ACHN (cell line): ENCODE measurements around the gene NEDD4L.
"Not testable (repeated sequence)": the region's sequence is repeated elsewhere in the genome, so short reads cannot be mapped to it uniquely, and the experiment has no call there.

ENCODE experiments used
- DNase-seq: peaks from one replicate; pipeline ENCODE4 v3.0.0-alpha.2; 2015
- in situ Hi-C: cut with HindIII; loops from 2 replicates; pipeline ENCODE4 v1.10.0; 2017; ENCODE audit warnings: low sequenced_read_pairs, low pct_ligation_motif_present, low pct_unique_long_range_greater_than_20kb

Gene NEDD4L

DNA sequence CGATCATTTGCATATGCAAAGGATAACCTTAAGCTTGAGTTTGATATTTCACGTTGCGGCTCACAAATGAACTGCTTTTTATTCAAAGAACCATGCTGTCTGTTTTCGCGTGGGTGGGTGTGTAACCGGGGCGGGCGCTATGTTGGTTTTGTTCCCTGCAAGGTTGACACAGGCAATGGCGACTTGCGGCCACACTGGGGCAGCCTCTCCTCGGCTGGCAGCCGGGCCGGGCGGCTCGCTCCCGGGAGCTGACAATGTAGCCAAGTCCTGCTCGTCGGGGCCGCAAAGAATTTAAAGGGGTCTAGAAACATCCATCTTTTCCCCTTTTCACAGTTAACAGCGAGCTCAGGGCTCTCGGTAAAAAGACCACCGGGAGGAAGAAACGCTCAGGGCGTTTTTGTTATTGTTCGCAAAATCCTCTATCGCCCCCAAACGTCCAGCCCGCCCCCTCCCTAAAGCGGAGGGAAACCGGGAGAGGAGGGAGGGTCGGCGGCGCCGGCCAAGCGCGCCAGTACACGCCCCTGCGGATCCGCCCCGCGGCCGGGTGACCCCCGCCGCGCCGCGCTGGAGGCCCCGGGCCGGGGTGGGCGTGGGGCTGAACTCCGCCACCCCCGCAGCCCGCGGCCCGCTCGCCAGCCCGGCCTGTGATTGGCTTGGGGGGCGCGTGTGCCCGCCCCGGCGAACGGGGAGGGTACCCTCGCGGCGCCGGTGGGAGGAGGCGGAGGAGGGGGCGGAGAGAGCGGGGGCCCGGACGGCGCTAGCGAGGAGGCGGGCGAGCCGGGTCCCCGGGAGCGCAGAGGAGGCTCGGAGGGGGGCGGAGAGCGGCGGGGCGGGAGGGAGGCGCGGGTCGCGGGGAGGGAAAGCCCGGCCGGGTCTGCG is at the start of gene NEDD4L:
Gene NEDD4L, plus strand, starts transcription at position 736 of the 879 bp plus-strand sequence. CDS start 435 bp downstream, outside the sequence.
- in situ Hi-C loops, result no loop called here

DNA sequence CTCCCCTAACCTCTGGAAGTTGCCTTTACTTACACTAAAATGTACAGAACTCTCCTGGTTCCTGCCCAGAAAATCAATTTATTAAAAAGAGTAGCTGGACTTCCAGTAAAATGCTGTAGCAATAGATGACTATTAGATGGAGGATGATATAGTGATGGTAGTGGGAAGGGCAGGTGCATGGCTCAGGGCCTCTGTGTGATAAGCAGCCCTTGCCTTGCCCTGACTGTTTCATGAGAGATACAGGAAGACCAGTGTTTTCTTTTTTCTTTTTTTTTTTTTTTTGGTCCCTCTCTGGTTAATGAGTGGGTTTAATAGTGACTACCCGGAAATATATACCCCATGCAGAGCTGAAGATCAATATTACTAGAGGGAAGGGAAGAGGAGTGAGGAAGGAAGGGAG is 48.7 kb upstream of the NEDD4L start:
- in situ Hi-C loops, result no loop called here
- DNase-seq, result no peak

More for the DNA sequence above, at the start of gene NEDD4L:
- peak; percentile 81 for DNase-seq

DNA sequence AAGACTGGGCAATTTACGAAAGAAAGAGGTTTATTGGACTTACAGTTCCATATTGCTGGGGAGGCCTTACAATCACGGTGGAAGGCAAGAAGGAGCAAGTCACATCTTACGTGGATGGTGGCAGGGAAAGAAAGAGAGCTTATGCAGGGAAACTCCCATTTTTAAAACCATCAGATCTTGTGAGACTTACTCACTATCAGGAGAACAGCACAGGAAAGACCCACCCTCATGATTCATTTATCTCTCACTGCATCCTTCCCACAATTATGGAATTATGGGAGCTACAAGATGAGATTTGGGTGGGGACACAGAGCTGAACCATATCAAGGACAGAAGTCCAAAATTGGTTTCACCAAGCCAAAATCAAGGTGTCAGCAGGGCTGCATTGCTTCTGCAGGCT is 47.1 kb upstream of the NEDD4L start:
- DNase-seq, in situ Hi-C loops: not testable (repeated sequence)

GRCh38 chr18:57997820-57998219 is 46.2 kb upstream of the NEDD4L start:
- in situ Hi-C loops, result no loop called here
- no peak for DNase-seq

- in situ Hi-C loops, result no loop called here
- DNase-seq, result no peak
These were observed 45.6 kb upstream of the NEDD4L start for GRCh38 chr18:57998461-57998860.

DNA sequence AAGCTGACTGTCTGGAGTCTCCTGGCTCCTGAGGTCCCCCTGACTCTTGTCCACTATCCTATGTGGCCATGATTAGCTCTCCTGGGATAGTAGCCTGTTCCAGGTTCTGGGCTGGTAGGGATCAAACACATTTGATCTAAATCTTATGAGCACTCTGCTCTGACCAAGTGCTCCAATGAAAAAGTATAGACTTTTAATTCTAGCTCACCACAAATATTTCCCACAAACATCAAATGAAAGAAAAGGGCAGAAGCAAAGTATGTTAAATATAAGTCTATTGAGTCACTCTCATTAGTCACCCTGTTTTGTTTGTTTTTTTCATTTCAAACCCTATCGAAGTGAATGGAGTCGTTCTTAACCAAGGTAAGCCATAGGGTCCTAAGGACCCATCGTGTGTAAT is 39.7 kb upstream of the NEDD4L start:
- DNase-seq, result no peak
- in situ Hi-C loops, result no loop called here

- in situ Hi-C loops, result no loop called here
- DNase-seq, result no peak
These were observed 39.0 kb upstream of the NEDD4L start for GRCh38 chr18:58005011-58005410.

DNA sequence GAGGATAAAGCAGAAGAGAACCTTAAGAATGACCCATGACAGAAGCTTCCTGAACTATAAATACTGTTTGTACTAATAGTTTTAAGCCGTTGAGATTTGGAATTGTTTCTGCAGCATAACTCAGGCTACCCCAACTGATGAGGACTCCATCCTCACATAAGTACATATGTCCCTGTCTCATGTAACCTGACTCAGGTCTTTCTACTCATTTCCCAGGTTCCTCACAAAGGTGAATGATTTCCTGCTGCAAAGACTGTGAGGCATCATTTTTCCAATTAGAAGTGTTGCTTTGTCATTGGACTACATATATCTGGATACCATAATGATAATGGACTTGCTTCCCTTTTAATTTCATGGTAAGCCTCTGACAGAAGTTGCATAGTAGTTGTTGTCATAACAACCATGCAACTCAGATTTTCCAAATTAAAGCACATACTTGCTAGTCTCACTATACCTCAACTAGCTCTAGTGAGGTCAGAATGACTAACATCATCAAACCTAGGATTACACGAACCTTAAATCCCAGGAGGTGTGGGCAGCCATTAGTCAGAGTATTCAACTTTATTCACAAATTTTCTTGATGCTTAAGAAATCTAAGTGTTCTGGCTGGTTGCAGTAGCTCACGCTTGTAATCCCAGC is 38.0 kb upstream of the NEDD4L start:
- DNase-seq, result no peak

GRCh38 chr18:58009166-58009565 is 34.9 kb upstream of the NEDD4L start:
- in situ Hi-C loops, result no loop called here
- no peak for DNase-seq

More for the DNA sequence above, 38.0 kb upstream of the NEDD4L start:
- in situ Hi-C loops, result no loop called here

DNA sequence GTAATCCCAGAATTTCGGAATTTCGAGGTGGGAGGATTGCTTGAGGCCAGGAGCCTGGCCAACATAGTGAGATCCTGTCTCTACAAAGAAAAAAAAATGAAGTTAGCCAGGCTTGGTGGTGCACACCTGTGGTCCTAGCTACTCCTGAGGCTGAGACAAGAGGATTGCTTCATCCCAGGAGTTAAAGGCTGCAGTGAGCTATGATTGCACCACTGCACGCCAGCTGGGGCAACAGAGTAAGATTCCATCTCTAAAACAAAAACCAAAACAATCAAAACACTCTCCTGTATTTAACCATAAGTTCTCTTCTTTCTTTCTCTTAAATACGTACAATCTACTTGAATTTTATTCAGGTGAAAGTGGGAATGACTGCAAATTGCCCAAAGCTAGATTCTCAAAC is 33.8 kb upstream of the NEDD4L start:
- no peak for DNase-seq
- in situ Hi-C loops, result no loop called here

GRCh38 chr18:58012356-58012755 is 31.7 kb upstream of the NEDD4L start:
- no peak for DNase-seq
- in situ Hi-C loops, result no loop called here

DNA sequence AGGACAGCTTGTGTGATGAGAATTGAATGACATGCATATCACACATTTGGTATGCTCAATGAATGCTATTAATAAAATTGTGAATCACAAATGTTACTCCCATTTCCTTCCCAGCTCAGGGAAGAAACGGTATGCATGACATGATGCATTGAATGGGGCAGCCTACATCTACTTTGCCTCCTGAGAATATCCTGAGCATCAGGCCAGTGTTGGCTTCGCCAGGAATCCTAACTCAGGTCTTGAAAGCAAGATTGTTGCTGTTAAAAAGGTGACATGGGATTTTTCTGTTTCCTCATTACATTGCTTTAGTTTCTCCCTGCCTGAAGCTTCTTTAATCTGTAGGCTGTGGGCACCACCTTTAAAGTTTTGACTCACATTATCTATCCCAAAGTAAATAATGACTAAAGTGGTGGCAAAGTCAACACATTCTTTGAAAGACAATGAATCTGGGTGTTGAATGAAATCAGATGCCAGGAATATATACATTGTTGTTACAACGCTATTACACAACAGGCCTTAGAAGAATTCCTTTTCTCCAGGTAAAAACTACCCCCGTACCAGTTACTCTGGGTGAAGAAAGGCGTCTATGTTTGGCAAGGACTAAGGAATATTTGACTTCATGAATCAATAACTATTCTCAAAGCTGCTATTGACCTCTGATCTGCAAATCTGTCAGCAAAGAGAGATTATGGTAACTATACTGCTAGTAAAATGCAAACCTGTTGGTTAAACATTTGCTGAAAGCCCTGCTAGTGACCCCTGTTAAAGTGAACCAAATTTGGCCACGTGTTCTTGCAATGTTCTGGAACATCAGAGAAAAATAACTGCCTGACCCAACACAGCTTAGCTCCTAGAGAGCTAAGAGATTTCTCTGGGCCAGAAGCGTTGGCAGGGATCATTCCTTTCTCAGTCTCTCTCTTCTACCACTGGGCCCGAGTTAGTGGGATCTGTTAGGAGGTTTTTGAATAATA is 30.5 kb upstream of the NEDD4L start:
- DNase-seq, result no peak
- in situ Hi-C loops, result no loop called here

- in situ Hi-C loops, result no loop called here
These were observed 28.8 kb upstream of the NEDD4L start for GRCh38 chr18:58015065-58015780.

DNA sequence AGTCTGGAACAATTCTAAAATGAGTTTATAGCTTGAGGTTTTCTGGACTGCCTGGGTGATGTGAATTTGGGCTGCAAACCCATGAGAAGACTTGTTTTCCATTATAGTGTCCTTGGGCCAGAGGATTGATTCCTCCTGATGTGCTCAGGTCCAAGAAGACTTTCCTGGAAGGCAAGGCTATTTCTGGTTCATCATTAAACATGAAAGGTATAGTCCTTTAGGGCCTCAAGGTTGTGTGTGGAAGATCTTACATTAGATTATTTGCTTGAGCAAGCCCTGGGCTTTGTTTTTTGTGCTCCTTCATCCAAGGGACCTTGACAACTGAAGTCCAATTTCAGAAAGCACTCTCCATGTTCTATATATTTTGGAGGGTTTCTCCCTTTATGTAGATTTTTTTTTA is 26.8 kb upstream of the NEDD4L start:
- in situ Hi-C loops, result no loop called here
- DNase-seq, result no peak

More at GRCh38 chr18:58015065-58015780, 28.8 kb upstream of the NEDD4L start:
- DNase-seq, result no peak

DNA sequence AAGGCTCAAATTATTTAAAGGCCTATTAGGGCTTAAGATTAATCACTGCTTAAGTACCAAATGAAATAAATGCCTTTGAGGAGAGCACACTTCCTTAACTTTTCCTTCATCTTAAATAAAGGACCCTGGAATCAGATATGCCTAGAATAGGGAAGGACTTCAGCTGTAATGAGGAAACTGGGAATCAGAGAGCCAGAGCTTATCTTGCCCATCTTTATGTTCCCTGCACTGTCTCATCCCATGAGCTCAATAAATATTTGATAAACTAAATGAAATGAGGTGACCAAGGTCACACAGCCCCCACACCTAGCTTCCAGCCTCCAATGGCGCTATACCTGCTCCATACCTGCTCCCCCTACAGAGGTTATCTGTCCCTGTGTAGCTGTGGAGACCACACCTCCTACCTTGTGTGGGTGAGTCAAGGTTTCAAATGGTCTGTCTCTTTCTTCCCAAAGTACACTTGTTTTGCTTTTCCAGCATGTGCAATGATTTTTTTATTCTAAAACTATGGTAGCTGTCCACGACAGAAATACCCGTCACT is 23.4 kb upstream of the NEDD4L start:
- DNase-seq, result no peak
- in situ Hi-C loops, result no loop called here

- in situ Hi-C loops, result no loop called here
- DNase-seq, result no peak
These were observed 22.5 kb upstream of the NEDD4L start for GRCh38 chr18:58021504-58021903.

- no peak for DNase-seq
- in situ Hi-C loops, result no loop called here
These were observed 20.9 kb upstream of the NEDD4L start for GRCh38 chr18:58023108-58023507.

- DNase-seq, result no peak
- in situ Hi-C loops, result no loop called here
These were observed 19.9 kb upstream of the NEDD4L start for GRCh38 chr18:58024139-58024538.
